Mesothelial cell of epicardium (in vitro differentiated cells): Measurements from ENCODE around the gene GCC1. TPM values are rescaled to one million over a fixed set of nuclear protein-coding genes. Genes with fewer than 3 reads are reported as not detected.

Experiments
- DNase-seq, 2 experiments: peaks; one replicate each; pipeline ENCODE4 v3.0.0; 2021; ENCODE audit warnings: low spot score in 2 of 2; ENCODE audit not compliant: unreplicated experiment in 2 of 2
- H3K27ac Mint-ChIP-seq: 2 replicates; pipeline ENCODE4 v1.8.0; 2021; ENCODE audit warnings: mixed read lengths
- H3K27me3 Mint-ChIP-seq: 2 replicates; pipeline ENCODE4 v1.8.0; 2021; ENCODE audit warnings: low read depth, mixed read lengths
- H3K36me3 Mint-ChIP-seq: 2 replicates; pipeline ENCODE4 v1.8.0; 2021; ENCODE audit warnings: mixed read lengths
- H3K4me1 Mint-ChIP-seq: 2 replicates; pipeline ENCODE4 v1.8.0; 2021; ENCODE audit warnings: mixed read lengths
- H3K4me3 Mint-ChIP-seq: 2 replicates; pipeline ENCODE4 v1.8.0; 2021; ENCODE audit warnings: mild to moderate bottlenecking, moderate library complexity, mixed read lengths
- H3K9me3 Mint-ChIP-seq: 2 replicates; pipeline ENCODE4 v1.8.0; 2021; ENCODE audit warnings: mixed read lengths
- total RNA-seq: library from RNA; stranded (reverse); gene quantifications from 3 replicates; pipeline ENCODE4 v1.2.1, GENCODE V29; 2021
- TF ChIP-seq, protein P1 (sequence below): fragments of 200-600 bp; sonication (generic); IDR thresholded peaks from one replicate; pipeline ENCODE4 v1.5.0; 2021; ENCODE audit warnings: antibody characterized with exemption; ENCODE audit not compliant: unreplicated experiment

Gene GCC1
- total RNA-seq, 1 donor from 2014 or later = 17.5 TPM

DNA sequence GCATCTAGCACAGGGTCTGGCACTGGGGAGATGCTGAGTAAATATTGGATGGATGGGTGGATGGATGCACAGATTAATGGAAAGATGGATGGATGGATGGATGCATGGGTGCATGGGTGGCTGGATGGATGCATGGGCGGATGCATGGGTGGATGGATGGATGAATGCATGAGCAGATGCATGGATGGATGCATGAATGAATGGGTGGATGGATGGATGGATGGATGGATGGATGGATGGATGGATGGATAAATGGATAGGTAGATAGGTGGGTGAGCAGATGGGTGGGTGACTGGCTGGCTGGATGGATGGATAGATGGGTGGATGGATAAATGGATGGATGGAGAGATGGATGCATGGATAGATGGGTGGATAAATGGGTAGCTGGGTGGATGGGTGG lies 26.9 kb upstream of the GCC1 start:
- TF ChIP-seq, protein P1, sequence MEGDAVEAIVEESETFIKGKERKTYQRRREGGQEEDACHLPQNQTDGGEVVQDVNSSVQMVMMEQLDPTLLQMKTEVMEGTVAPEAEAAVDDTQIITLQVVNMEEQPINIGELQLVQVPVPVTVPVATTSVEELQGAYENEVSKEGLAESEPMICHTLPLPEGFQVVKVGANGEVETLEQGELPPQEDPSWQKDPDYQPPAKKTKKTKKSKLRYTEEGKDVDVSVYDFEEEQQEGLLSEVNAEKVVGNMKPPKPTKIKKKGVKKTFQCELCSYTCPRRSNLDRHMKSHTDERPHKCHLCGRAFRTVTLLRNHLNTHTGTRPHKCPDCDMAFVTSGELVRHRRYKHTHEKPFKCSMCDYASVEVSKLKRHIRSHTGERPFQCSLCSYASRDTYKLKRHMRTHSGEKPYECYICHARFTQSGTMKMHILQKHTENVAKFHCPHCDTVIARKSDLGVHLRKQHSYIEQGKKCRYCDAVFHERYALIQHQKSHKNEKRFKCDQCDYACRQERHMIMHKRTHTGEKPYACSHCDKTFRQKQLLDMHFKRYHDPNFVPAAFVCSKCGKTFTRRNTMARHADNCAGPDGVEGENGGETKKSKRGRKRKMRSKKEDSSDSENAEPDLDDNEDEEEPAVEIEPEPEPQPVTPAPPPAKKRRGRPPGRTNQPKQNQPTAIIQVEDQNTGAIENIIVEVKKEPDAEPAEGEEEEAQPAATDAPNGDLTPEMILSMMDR = no peak
- Mint-ChIP-seq H3K9me3 (peaks cover 3% of the 10 kb centered on the region), H3K27ac (no peak overlapping the region), H3K36me3 (no peaks in the 10 kb centered on the region), H3K4me1 (no peaks in the 10 kb centered on the region), H3K27me3 (peaks cover 64% of the 10 kb centered on the region), H3K4me3 (no peak overlapping the region)
- DNase-seq = no peak

DNA sequence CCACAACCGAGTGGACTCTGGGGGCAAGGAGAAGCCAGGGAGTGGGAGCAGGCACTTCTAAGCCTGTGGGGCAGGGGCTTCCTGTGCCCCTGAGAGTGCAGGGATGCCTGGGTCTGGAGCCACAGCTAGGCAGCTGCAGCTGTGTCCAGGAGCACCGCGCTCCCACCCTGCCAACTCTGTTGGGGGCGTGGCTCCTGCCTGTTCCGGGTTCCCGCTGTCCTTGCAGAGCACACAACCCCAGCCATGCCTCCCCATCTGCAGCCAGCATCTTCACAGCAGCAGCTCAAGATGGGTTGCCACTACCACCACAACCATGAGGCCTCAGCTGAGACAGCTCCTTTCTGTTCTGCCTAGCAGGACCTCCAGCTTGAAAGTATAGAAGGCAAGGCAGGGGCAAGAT lies 23.9 kb upstream of the GCC1 start:
- H3K27me3 Mint-ChIP-seq = peaks cover 35% of the 10 kb centered on the region
- H3K36me3 Mint-ChIP-seq = no peaks in the 10 kb centered on the region
- TF ChIP-seq, protein P1 = no peak
- no peak overlapping the region for H3K27ac Mint-ChIP-seq
- DNase-seq = no peak
- H3K4me3 Mint-ChIP-seq = no peak overlapping the region
- no peaks in the 10 kb centered on the region for H3K4me1 Mint-ChIP-seq
- H3K9me3 Mint-ChIP-seq = peaks cover 15% of the 10 kb centered on the region

DNA sequence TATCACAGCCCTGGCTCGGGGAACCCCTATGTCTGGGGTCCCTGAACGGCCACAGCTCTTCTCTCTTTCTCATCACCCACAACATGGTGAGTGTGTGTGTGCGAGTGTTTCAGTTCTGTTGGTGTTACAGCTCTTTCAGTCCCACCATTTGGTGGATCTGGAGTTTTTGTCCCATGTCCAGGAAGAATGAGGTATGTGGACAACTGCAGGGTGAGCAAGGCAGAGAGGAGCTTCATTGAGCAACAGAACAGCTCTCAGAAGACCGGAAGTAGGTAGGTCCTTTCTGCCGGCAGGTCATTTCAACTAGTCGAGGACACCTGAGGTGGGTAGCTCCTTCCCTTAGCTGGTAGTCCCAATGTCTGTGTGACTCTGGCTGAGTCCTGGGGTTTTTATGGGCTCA lies 23.1 kb upstream of the GCC1 start:
- TF ChIP-seq, protein P1 = no peak
- H3K4me3 Mint-ChIP-seq = no peak overlapping the region

DNA sequence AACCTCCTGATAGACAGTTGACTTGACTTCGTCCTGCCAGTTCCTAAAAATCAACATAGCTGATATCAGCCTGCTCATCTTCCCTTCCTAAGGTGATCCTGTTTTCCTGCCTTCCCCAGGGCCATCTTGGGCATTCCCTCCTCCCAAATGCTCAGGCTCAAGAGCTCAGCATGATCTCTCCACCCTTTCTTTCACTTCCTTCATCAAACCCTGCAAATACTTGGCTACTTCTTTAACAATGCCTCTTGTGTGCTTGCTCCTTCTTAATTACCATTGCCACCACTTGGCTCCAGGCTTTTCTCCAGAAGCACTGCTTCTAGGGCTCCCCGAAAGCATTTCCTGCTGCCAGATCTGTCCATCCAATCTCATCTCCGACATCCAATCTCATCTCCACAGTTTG lies 15.5 kb upstream of the GCC1 start:
- TF ChIP-seq, protein P1 = no peak
- no peaks in the 10 kb centered on the region for H3K4me1 Mint-ChIP-seq
- H3K27ac Mint-ChIP-seq = no peak overlapping the region
- H3K4me3 Mint-ChIP-seq = no peak overlapping the region
- no peaks in the 10 kb centered on the region for H3K36me3 Mint-ChIP-seq
- peaks cover 29% of the 10 kb centered on the region for H3K27me3 Mint-ChIP-seq
- H3K9me3 Mint-ChIP-seq = peaks cover 16% of the 10 kb centered on the region
- DNase-seq = no peak

More for the DNA sequence above, 23.1 kb upstream of the GCC1 start:
- Mint-ChIP-seq H3K4me1 (no peaks in the 10 kb centered on the region), H3K9me3 (peaks cover 20% of the 10 kb centered on the region), H3K27me3 (peaks cover 26% of the 10 kb centered on the region), H3K27ac (no peak overlapping the region), H3K36me3 (no peaks in the 10 kb centered on the region)
- no peak for DNase-seq

DNA sequence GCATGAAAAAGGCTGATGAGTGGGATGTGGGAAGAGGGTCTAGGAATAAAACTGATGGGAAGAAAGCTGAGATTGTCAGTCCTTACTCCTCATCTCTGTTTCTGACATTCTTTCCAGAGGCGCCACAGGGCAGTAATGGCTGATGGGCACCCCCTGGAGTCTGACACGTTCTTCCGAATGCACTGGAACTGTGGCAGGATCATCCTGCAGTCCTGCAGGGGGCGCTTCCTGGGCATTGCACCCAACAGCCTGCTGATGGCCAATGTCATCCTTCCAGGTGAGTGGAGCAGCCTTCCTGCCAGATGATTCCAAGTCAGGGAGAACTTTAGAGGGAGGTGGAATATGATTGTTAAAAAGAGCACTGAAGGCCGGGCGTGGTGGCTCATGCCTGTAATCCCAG lies 12.9 kb upstream of the GCC1 start:
- Mint-ChIP-seq H3K27me3 (peaks cover 33% of the 10 kb centered on the region), H3K9me3 (no peaks in the 10 kb centered on the region), H3K4me1 (no peaks in the 10 kb centered on the region), H3K4me3 (no peak overlapping the region), H3K27ac (no peak overlapping the region), H3K36me3 (no peaks in the 10 kb centered on the region)
- TF ChIP-seq, protein P1 = no peak
- DNase-seq = no peak

DNA sequence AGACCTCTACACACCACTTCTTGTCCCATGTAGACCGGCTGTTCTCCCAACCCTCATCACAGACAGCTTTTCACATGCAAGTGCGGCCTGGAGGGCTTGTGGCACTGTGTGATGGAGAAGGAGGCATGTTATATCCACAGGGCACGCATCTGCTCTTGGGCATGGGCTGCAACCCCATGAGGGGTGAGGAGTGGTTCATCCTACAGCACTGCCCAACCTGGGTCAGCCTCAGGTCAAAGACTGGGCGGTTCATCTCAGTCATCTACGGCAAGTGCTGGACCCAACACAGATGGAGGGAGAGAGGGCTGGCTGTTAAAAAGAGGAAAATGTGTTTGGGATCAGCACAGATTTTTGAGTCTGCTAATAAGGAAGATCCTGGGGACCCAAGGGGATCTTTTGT lies 10.3 kb upstream of the GCC1 start:
- H3K9me3 Mint-ChIP-seq = no peaks in the 10 kb centered on the region
- H3K27me3 Mint-ChIP-seq = peaks cover 24% of the 10 kb centered on the region
- no peaks in the 10 kb centered on the region for H3K4me1 Mint-ChIP-seq
- H3K36me3 Mint-ChIP-seq = peaks cover 11% of the 10 kb centered on the region
- DNase-seq = no peak
- no peak overlapping the region for H3K4me3 Mint-ChIP-seq
- H3K27ac Mint-ChIP-seq = no peak overlapping the region
- TF ChIP-seq, protein P1 = no peak
